IMR-90 (cell line): ENCODE data around the gene FGR.
A peak's percentile ranks its signal among the peaks of the same experiment; 100 is the strongest.

Source experiments
- ELK1 ChIP-seq: fragments of 150-350 bp; IDR thresholded peaks from 2 replicates; pipeline ENCODE4 v1.6.1; 2016; ENCODE audit warnings: low read depth, mild to moderate bottlenecking, low read length, moderate library complexity, borderline replicate concordance
- MAFK ChIP-seq: IDR thresholded peaks from 2 replicates; pipeline ENCODE4 v1.6.1; 2012; ENCODE audit warnings: low read depth, low read length, improper control_type of control experiment
- MAZ ChIP-seq: IDR thresholded peaks from 2 replicates; pipeline ENCODE4 v1.6.1; 2012; ENCODE audit warnings: low read depth, mild to moderate bottlenecking, low read length, improper control_type of control experiment, moderate library complexity, borderline replicate concordance
- MXI1 ChIP-seq: IDR thresholded peaks from 2 replicates; pipeline ENCODE4 v1.6.1; 2012; ENCODE audit warnings: low read depth, mild to moderate bottlenecking, low read length, moderate library complexity, borderline replicate concordance
- POLR2A ChIP-seq: IDR thresholded peaks from 2 replicates; pipeline ENCODE4 v1.6.1; 2012; ENCODE audit warnings: mild to moderate bottlenecking, low read depth, low read length
- RAD21 ChIP-seq: IDR thresholded peaks from 2 replicates; pipeline ENCODE4 v1.6.1; 2012; ENCODE audit warnings: low read length, improper control_type of control experiment
- RFX5 ChIP-seq: IDR thresholded peaks from 2 replicates; pipeline ENCODE4 v1.8.0; 2012; ENCODE audit warnings: low read depth, mild to moderate bottlenecking, low read length, moderate library complexity
- SMC3 ChIP-seq: fragments of 150-350 bp; IDR thresholded peaks from 2 replicates; pipeline ENCODE4 v1.6.1; 2016; ENCODE audit warnings: low read depth, mild to moderate bottlenecking, antibody characterized with exemption, low read length, moderate library complexity
- TF ChIP-seq, protein P1 (sequence below): conservative IDR thresholded peaks from 2 replicates; pipeline ENCODE4 v1.5.1; 2012; ENCODE audit warnings: mild to moderate bottlenecking, low read depth, low read length, improper control_type of control experiment

DNA sequence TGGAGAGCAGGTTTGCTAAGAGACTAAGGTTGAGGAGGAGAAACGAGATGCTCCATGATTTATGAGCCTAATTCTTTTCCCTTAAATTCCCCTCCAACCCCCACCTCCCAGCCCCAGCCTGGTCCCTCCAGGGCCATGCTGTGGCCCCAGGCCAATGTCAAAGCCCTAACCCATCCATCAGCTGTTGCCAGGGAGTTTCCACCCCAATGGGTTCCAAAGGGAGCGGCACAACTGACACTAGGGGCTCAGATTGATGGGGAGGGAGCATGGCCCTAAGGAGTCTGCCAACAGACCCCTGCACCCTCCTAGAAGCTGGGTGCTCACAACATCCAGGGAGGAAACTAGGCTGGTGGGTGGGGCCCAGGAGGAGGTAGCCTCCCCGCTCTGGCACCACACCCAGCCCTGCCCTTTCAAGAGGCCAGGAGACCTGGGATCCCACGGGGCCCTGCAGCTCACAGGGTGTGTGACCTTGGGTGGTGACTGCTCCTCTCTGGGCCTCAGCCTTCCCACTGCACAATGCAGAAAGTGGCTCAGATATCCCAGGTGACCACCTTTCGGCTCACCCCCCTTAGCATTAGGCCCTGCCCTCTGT, 44.0 kb downstream of the FGR start:
- TF ChIP-seq SMC3 (no peak), RAD21 (no peak), POLR2A (no peak), ELK1 (no peak), MXI1 (no peak), MAFK (no peak), MAZ (no peak), RFX5 (peak; percentile 32; the same call in 1 of the 2 replicates)
- TF ChIP-seq, protein P1, sequence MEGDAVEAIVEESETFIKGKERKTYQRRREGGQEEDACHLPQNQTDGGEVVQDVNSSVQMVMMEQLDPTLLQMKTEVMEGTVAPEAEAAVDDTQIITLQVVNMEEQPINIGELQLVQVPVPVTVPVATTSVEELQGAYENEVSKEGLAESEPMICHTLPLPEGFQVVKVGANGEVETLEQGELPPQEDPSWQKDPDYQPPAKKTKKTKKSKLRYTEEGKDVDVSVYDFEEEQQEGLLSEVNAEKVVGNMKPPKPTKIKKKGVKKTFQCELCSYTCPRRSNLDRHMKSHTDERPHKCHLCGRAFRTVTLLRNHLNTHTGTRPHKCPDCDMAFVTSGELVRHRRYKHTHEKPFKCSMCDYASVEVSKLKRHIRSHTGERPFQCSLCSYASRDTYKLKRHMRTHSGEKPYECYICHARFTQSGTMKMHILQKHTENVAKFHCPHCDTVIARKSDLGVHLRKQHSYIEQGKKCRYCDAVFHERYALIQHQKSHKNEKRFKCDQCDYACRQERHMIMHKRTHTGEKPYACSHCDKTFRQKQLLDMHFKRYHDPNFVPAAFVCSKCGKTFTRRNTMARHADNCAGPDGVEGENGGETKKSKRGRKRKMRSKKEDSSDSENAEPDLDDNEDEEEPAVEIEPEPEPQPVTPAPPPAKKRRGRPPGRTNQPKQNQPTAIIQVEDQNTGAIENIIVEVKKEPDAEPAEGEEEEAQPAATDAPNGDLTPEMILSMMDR, result no peak
